Activated T-helper 9 cell treated with anti-CD3 and anti-CD28 coated beads, Interleukin-2, amount 50 U/mL, for 16 hours (primary cell): ENCODE results near the gene OR2W1.

ENCODE experiments used
- DNase-seq: peaks from one replicate; pipeline ENCODE4 v3.0.0-alpha.2; 2020; ENCODE audit warnings: low read depth

The OR2W1 gene

GRCh38 chr6:28996844-28997510 lies 48.0 kb downstream of the OR2W1 start:
- no peak for DNase-seq

GRCh38 chr6:28995093-28995650 lies 49.8 kb downstream of the OR2W1 start:
- no peak for DNase-seq
